ENCODE results near the gene UBR4.
"Not testable (repeated sequence)": the region's sequence is repeated elsewhere in the genome, so short reads cannot be mapped to it uniquely, and the experiment has no call there.

UBR4 gene

GRCh38 chr1:19232524-19232846, 22.4 kb upstream of the UBR4 start:
- Histone ChIP-seq H3K36me3 (peaks cover 16% of the 10 kb centered on the region), H3K4me1 (no peaks in the 10 kb centered on the region), H3K4me3 (ENCODE audit: low read depth, low read length) (no peak overlapping the region), H3K27me3 (no peaks in the 10 kb centered on the region), H3K9me3 (no peaks in the 10 kb centered on the region)
- TF ChIP-seq, protein P1, sequence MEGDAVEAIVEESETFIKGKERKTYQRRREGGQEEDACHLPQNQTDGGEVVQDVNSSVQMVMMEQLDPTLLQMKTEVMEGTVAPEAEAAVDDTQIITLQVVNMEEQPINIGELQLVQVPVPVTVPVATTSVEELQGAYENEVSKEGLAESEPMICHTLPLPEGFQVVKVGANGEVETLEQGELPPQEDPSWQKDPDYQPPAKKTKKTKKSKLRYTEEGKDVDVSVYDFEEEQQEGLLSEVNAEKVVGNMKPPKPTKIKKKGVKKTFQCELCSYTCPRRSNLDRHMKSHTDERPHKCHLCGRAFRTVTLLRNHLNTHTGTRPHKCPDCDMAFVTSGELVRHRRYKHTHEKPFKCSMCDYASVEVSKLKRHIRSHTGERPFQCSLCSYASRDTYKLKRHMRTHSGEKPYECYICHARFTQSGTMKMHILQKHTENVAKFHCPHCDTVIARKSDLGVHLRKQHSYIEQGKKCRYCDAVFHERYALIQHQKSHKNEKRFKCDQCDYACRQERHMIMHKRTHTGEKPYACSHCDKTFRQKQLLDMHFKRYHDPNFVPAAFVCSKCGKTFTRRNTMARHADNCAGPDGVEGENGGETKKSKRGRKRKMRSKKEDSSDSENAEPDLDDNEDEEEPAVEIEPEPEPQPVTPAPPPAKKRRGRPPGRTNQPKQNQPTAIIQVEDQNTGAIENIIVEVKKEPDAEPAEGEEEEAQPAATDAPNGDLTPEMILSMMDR (IDR thresholded peaks at IDR 0.05; ENCODE audit: low read depth, low read length), result no peak
- no peak for DNase-seq

- H3K36me3 ChIP-seq, result peaks cover 12% of the 10 kb centered on the region
- not testable (repeated sequence) for H3K4me1 ChIP-seq; H3K9me3 ChIP-seq; H3K27me3 ChIP-seq; DNase-seq; H3K4me3 ChIP-seq (ENCODE audit: low read depth, low read length)
These were observed 21.9 kb upstream of the UBR4 start for GRCh38 chr1:19231736-19232523.

DNA sequence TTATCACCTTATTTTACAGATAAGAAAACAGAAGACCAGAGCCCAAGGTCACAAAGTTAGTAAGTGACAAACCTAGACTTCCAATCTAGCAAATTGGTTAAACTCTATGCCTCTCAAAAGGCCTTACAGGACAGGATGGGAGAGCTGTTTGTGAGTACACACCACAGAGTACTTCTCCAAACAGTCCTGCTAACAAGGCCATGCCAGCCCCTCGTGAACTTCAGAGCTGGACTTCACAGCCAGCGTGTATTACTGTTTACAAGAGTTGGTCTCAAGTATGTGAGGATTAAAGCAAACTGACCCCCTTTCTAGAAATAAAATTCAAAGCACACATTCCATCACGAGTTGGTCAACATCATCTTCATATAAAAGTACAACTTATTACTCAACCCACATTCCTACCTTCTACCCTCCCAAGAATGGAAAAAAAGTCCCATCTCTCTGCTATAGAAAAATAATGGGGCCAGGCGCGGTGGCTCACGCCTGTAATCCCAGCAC, 19.8 kb upstream of the UBR4 start:
- DNase-seq, result no peak
- Histone ChIP-seq H3K36me3 (peaks cover 12% of the 10 kb centered on the region), H3K27me3 (no peaks in the 10 kb centered on the region), H3K4me3 (ENCODE audit: low read depth, low read length) (no peak overlapping the region), H3K4me1 (no peaks in the 10 kb centered on the region), H3K9me3 (no peaks in the 10 kb centered on the region)
- TF ChIP-seq, protein P1 (IDR thresholded peaks at IDR 0.05; ENCODE audit: low read depth, low read length), result no peak

- DNase-seq, result no peak
- TF ChIP-seq, protein P1 (IDR thresholded peaks at IDR 0.05; ENCODE audit: low read depth, low read length), result no peak
- H3K4me1 ChIP-seq, result no peaks in the 10 kb centered on the region
- peaks cover 14% of the 10 kb centered on the region for H3K36me3 ChIP-seq
- no peaks in the 10 kb centered on the region for H3K27me3 ChIP-seq
- no peak overlapping the region for H3K4me3 ChIP-seq (ENCODE audit: low read depth, low read length)
- no peaks in the 10 kb centered on the region for H3K9me3 ChIP-seq
These were observed 19.2 kb upstream of the UBR4 start for GRCh38 chr1:19229229-19229628.

GRCh38 chr1:19222979-19223824, 13.1 kb upstream of the UBR4 start:
- DNase-seq, result no peak
- H3K4me3 ChIP-seq (ENCODE audit: low read depth, low read length), result no peak overlapping the region
- H3K36me3 ChIP-seq, result peaks cover 21% of the 10 kb centered on the region
- H3K27me3 ChIP-seq, result no peaks in the 10 kb centered on the region
- TF ChIP-seq, protein P1 (IDR thresholded peaks at IDR 0.05; ENCODE audit: low read depth, low read length), result no peak
- H3K9me3 ChIP-seq, result no peaks in the 10 kb centered on the region
- H3K4me1 ChIP-seq, result no peaks in the 10 kb centered on the region

- no peaks in the 10 kb centered on the region for H3K4me1 ChIP-seq
- peaks cover 21% of the 10 kb centered on the region for H3K36me3 ChIP-seq
- no peaks in the 10 kb centered on the region for H3K27me3 ChIP-seq
- H3K9me3 ChIP-seq, result no peaks in the 10 kb centered on the region
- H3K4me3 ChIP-seq (ENCODE audit: low read depth, low read length), result no peak overlapping the region
- DNase-seq, result no peak
- TF ChIP-seq, protein P1 (IDR thresholded peaks at IDR 0.05; ENCODE audit: low read depth, low read length), result no peak
These were observed 12.5 kb upstream of the UBR4 start for GRCh38 chr1:19222573-19222972.
